Mesenchymal stem cell (in vitro differentiated cells and primary cell): ENCODE data around the gene ZBTB7C.

Experiments
- DNase-seq: peaks from one replicate; pipeline ENCODE4 v3.0.0-alpha.2; 2013
- H2AFZ ChIP-seq: one replicate; pipeline ENCODE4 v1.6.1; 2013; ENCODE audit warnings: low read depth, mild to moderate bottlenecking, control low read depth, inconsistent platforms, low read length, moderate library complexity
- H2AK5ac ChIP-seq: 2 replicates; pipeline ENCODE4 v1.6.1; 2013; ENCODE audit warnings: low read length, moderate library complexity, mild to moderate bottlenecking, inconsistent platforms; ENCODE audit not compliant: severe bottlenecking
- H2BK120ac ChIP-seq: one replicate; pipeline ENCODE4 v1.6.1; 2013; ENCODE audit warnings: low read depth, mild to moderate bottlenecking, inconsistent platforms, low read length, moderate library complexity
- H2BK12ac ChIP-seq, 2 experiments: one replicate each; pipeline ENCODE4 v1.6.1; 2013; ENCODE audit warnings: inconsistent platforms in 2 of 2, low read length in 2 of 2, mild to moderate bottlenecking in 2 of 2, moderate library complexity in 2 of 2, control low read depth in 1 of 2
- H2BK15ac ChIP-seq: one replicate; pipeline ENCODE4 v1.6.1; 2013; ENCODE audit warnings: mild to moderate bottlenecking, low read depth, inconsistent platforms; ENCODE audit not compliant: poor library complexity, severe bottlenecking
- H2BK5ac ChIP-seq: 2 replicates; pipeline ENCODE4 v1.6.1; 2013; ENCODE audit warnings: low read depth, mild to moderate bottlenecking, low read length, control low read depth, inconsistent platforms; ENCODE audit not compliant: poor library complexity, severe bottlenecking
- H3K14ac ChIP-seq, 2 experiments: one replicate each; pipeline ENCODE4 v1.6.1; 2013; ENCODE audit warnings: inconsistent platforms in 2 of 2, low read length in 2 of 2, control low read depth in 1 of 2, mild to moderate bottlenecking in 1 of 2, moderate library complexity in 1 of 2
- H3K18ac ChIP-seq, 2 experiments: one replicate each; pipeline ENCODE4 v1.6.1; 2013; ENCODE audit warnings: inconsistent platforms in 2 of 2, low read length in 2 of 2, control low read depth in 1 of 2, low read depth in 1 of 2, mild to moderate bottlenecking in 1 of 2
- H3K23ac ChIP-seq, 2 experiments: one replicate each; pipeline ENCODE4 v1.6.1; 2013; ENCODE audit warnings: inconsistent platforms in 2 of 2, low read length in 2 of 2, mild to moderate bottlenecking in 2 of 2, moderate library complexity in 2 of 2, control low read depth in 1 of 2
- H3K27ac ChIP-seq: 2 replicates; pipeline ENCODE4 v1.5.1; 2013; ENCODE audit warnings: mild to moderate bottlenecking, moderate library complexity, low read length, control low read depth, inconsistent platforms; ENCODE audit not compliant: poor library complexity, severe bottlenecking
- H3K27me3 ChIP-seq, 2 experiments: 2 replicates each; pipeline versions ENCODE4 v1.6.1 to v1.7.0; 2013; ENCODE audit warnings: low read length in 2 of 2, mild to moderate bottlenecking in 2 of 2, moderate library complexity in 2 of 2, control low read depth in 1 of 2, inconsistent platforms in 1 of 2; ENCODE audit not compliant: control insufficient read depth in 1 of 2, insufficient read depth in 1 of 2
- H3K36me3 ChIP-seq, 2 experiments: 2 replicates each; pipeline versions ENCODE4 v1.6.1 to v1.7.0; 2013; ENCODE audit warnings: low read length in 2 of 2, control low read depth in 1 of 2, inconsistent platforms in 1 of 2, low read depth in 1 of 2, mild to moderate bottlenecking in 1 of 2; ENCODE audit not compliant: insufficient read depth in 2 of 2, control insufficient read depth in 1 of 2
- H3K4ac ChIP-seq, 2 experiments: one replicate each; pipeline ENCODE4 v1.6.1; 2013; ENCODE audit warnings: inconsistent platforms in 2 of 2, low read length in 2 of 2, mild to moderate bottlenecking in 2 of 2, moderate library complexity in 2 of 2, control low read depth in 1 of 2, low read depth in 1 of 2
- H3K4me1 ChIP-seq: 2 replicates; pipeline ENCODE4 v1.6.1; 2013; ENCODE audit warnings: low read depth, low read length, control low read depth; ENCODE audit not compliant: control insufficient read depth, insufficient read depth
- H3K4me2 ChIP-seq: 2 replicates; pipeline ENCODE4 v1.6.1; 2013; ENCODE audit warnings: low read length, mild to moderate bottlenecking, inconsistent platforms; ENCODE audit not compliant: poor library complexity, severe bottlenecking
- H3K4me3 ChIP-seq, 2 experiments: 2 replicates each; pipeline versions ENCODE4 v1.5.1 to v1.7.0; 2013; ENCODE audit warnings: low read length in 2 of 2, mild to moderate bottlenecking in 2 of 2, control low read depth in 1 of 2, low read depth in 1 of 2; ENCODE audit not compliant: insufficient read depth in 1 of 2
- H3K79me1 ChIP-seq: replicated peaks from 2 replicates; pipeline ENCODE4 v1.6.1; 2013; ENCODE audit warnings: mild to moderate bottlenecking, control low read depth, low read length, inconsistent platforms; ENCODE audit not compliant: poor library complexity, severe bottlenecking
- H3K9ac ChIP-seq: 2 replicates; pipeline ENCODE4 v1.7.0; 2013; ENCODE audit warnings: mild to moderate bottlenecking, low read length, moderate library complexity
- H3K9me3 ChIP-seq: 2 replicates; pipeline ENCODE4 v1.7.0; 2013; ENCODE audit warnings: mild to moderate bottlenecking, low read length; ENCODE audit not compliant: control insufficient read depth
- H4K8ac ChIP-seq: one replicate; pipeline ENCODE4 v1.6.1; 2013; ENCODE audit warnings: inconsistent platforms, mild to moderate bottlenecking, low read length, moderate library complexity
- H4K91ac ChIP-seq: one replicate; pipeline ENCODE4 v1.6.1; 2013; ENCODE audit warnings: mild to moderate bottlenecking, low read length, inconsistent platforms
- WGBS: methylation state at CpG from one replicate; pipeline ENCODE4 v1.1.7; 2013; ENCODE audit warnings: mixed read lengths; 5-methylcytosine and 5-hydroxymethylcytosine counted together

ZBTB7C gene

DNA sequence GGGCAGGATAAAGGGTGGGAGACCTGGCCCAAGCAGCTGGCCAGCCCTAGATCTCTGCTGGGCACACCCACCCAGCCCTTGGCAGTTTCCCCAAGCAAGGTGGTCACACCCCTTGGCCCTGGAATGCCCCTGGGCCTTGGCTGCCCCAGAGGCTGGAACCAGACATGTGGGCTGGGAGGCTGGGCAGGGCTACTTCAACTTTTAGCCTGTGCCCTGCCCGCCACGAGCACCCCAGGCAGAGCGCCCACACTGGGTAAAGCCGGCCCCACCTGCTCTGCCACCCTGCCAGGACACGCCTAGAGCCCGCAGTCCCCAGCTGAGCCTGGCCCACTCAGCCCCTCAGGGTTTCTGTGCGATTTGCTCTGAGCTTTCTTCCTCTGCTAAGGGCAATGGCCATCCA, 359.0 kb downstream of the ZBTB7C start:
- Histone ChIP-seq H3K9ac (no peak overlapping the region), H3K4ac (no peak overlapping the region), H2BK15ac (no peak overlapping the region), H3K27me3 (peaks cover 62 to 74% of the 10 kb centered on the region in 2 experiments), H2BK120ac (no peak overlapping the region), H3K27ac (no peak overlapping the region), H2BK5ac (no peak overlapping the region), H2AK5ac (no peak overlapping the region), H3K23ac (no peak overlapping the region), H4K8ac (no peak overlapping the region), H2AFZ (no peak overlapping the region), H3K18ac (no peak overlapping the region), H4K91ac (no peak overlapping the region), H3K4me1 (no peaks in the 10 kb centered on the region), H3K79me1 (no peaks in the 10 kb centered on the region), H3K9me3 (no peaks in the 10 kb centered on the region), H2BK12ac (no peak overlapping the region), H3K4me3 (no peak overlapping the region), H3K4me2 (no peak overlapping the region), H3K14ac (no peak overlapping the region), H3K36me3 (no peaks in the 10 kb centered on the region)
- DNase-seq = no peak
- 85% methylated on average over 7 of the region's 7 CpGs for WGBS

DNA sequence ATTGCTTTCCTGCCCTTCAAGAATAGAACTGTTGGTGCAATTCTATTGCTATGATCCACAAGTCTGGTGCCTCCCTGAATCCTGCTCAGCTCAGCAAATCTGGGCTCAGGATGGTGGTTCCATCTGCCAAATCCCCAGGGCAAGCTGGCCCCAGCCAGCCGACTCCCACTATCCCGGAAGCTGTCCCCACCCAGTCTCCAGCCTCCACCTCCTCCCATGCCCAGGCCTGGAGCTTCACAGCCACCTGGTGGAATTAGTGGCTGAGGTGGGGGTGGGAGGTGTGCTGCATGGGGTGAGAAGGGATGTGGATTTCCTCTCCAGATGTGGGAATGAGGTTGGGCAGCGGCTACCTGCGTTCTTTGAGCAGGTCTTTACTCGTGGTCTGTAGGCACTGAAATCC, 359.4 kb downstream of the ZBTB7C start:
- H4K91ac ChIP-seq = no peak overlapping the region
- H2AK5ac ChIP-seq = no peak overlapping the region
- no peaks in the 10 kb centered on the region for H3K4me1 ChIP-seq
- no peak overlapping the region for H2BK12ac ChIP-seq
- no peak overlapping the region for H3K18ac ChIP-seq
- H3K79me1 ChIP-seq = no peaks in the 10 kb centered on the region
- H2AFZ ChIP-seq = no peak overlapping the region
- H3K9me3 ChIP-seq = peaks cover 2% of the 10 kb centered on the region
- 73% methylated on average over 3 of the region's 5 CpGs for WGBS
- no peak overlapping the region for H3K14ac ChIP-seq
- no peak overlapping the region for H3K9ac ChIP-seq
- no peak overlapping the region for H3K27ac ChIP-seq
- H2BK5ac ChIP-seq = no peak overlapping the region
- H3K4ac ChIP-seq = no peak overlapping the region
- no peak overlapping the region for H2BK120ac ChIP-seq
- no peak overlapping the region for H4K8ac ChIP-seq
- H3K23ac ChIP-seq = no peak overlapping the region
- no peak overlapping the region for H3K4me3 ChIP-seq
- H3K4me2 ChIP-seq = no peak overlapping the region
- DNase-seq = no peak
- no peaks in the 10 kb centered on the region for H3K36me3 ChIP-seq
- H2BK15ac ChIP-seq = no peak overlapping the region
- H3K27me3 ChIP-seq = peaks cover 64 to 76% of the 10 kb centered on the region in 2 experiments

DNA sequence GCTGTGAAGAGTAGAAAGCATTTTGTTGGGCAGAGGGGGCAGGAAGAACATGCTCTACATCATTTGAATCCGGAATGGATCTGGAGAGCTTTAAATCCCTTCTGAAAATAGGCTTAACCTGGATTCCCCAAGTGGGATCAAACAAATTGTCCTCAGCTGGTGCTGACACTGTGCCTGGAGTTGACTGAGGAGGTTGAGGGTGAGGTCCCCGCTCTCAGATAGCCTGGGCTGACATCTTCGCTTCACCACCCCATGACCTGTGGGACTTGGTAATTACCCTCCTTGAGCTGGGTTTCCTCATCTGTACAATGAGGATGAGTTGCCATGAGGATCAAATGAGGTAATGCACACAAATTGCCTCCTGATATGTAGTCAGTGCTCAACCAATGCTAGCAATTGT, 360.9 kb downstream of the ZBTB7C start:
- H4K91ac ChIP-seq = no peak overlapping the region

DNA sequence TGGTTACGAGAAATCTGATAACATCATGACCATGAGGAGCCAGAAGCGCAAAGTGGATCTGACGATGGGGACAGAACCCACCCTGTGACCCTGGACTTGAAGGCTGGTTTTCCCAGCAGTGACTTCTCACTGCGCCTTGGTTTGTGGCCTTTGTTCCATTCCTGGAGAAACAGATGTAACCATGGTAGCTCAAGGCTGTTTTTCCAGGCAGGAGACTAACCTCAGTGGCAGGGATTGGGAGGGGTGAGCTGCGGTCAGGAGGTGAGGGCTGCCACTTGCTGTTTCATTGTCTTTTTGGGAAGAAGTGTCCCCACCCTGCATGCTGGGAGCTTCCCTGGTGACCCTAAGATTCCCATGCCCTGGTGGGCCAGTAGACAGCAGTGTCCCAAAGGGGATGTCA, 362.3 kb downstream of the ZBTB7C start:
- no peak overlapping the region for H2BK5ac ChIP-seq
- H2BK15ac ChIP-seq = no peak overlapping the region
- H3K18ac ChIP-seq = no peak overlapping the region
- peaks cover 58 to 63% of the 10 kb centered on the region in 2 experiments for H3K27me3 ChIP-seq
- no peak overlapping the region for H3K4me2 ChIP-seq
- no peak overlapping the region for H3K9ac ChIP-seq
- H3K4me3 ChIP-seq = no peak overlapping the region
- H4K8ac ChIP-seq = no peak overlapping the region
- 91% methylated on average over 5 of the region's 5 CpGs for WGBS
- H3K79me1 ChIP-seq = no peaks in the 10 kb centered on the region
- no peaks in the 10 kb centered on the region for H3K4me1 ChIP-seq
- H2AK5ac ChIP-seq = no peak overlapping the region
- H3K36me3 ChIP-seq = no peaks in the 10 kb centered on the region
- no peak overlapping the region for H4K91ac ChIP-seq
- no peak overlapping the region for H3K27ac ChIP-seq
- H2BK12ac ChIP-seq = no peak overlapping the region
- no peak overlapping the region for H3K23ac ChIP-seq
- H3K4ac ChIP-seq = no peak overlapping the region
- H2AFZ ChIP-seq = no peak overlapping the region
- H2BK120ac ChIP-seq = no peak overlapping the region
- peaks cover 7% of the 10 kb centered on the region for H3K9me3 ChIP-seq
- no peak overlapping the region for H3K14ac ChIP-seq
- DNase-seq = no peak

More for the DNA sequence above, 360.9 kb downstream of the ZBTB7C start:
- H2AK5ac ChIP-seq = no peak overlapping the region
- H3K4me3 ChIP-seq = no peak overlapping the region
- no peak overlapping the region for H3K27ac ChIP-seq
- H2AFZ ChIP-seq = no peak overlapping the region
- no peak overlapping the region for H2BK5ac ChIP-seq
- no peak overlapping the region for H3K14ac ChIP-seq
- no peak overlapping the region for H2BK120ac ChIP-seq
- no peaks in the 10 kb centered on the region for H3K79me1 ChIP-seq
- no peak overlapping the region for H3K4ac ChIP-seq
- H3K36me3 ChIP-seq = no peaks in the 10 kb centered on the region
- no peak overlapping the region for H3K18ac ChIP-seq
- H2BK12ac ChIP-seq = no peak overlapping the region
- no peak overlapping the region for H3K4me2 ChIP-seq
- H2BK15ac ChIP-seq = no peak overlapping the region
- H4K8ac ChIP-seq = no peak overlapping the region
- H3K9ac ChIP-seq = no peak overlapping the region
- no peak for DNase-seq
- WGBS = 83% methylated on average over 3 of the region's 3 CpGs
- peaks cover 58 to 74% of the 10 kb centered on the region in 2 experiments for H3K27me3 ChIP-seq
- peaks cover 5% of the 10 kb centered on the region for H3K9me3 ChIP-seq
- no peak overlapping the region for H3K23ac ChIP-seq
- no peaks in the 10 kb centered on the region for H3K4me1 ChIP-seq
